GM10266 (cell line): ENCODE results near the gene DDI1.

Source experiments
- DNase-seq: peaks from one replicate; pipeline ENCODE4 v3.0.0; 2012; ENCODE audit errors: extremely low spot score
- TF ChIP-seq, protein P1 (sequence below): IDR thresholded peaks from 2 replicates; pipeline ENCODE4 v1.5.1; 2012; ENCODE audit warnings: mild to moderate bottlenecking, low read depth; ENCODE audit not compliant: control insufficient read depth, insufficient read depth; ENCODE audit errors: missing control alignments

The DDI1 gene

DNA sequence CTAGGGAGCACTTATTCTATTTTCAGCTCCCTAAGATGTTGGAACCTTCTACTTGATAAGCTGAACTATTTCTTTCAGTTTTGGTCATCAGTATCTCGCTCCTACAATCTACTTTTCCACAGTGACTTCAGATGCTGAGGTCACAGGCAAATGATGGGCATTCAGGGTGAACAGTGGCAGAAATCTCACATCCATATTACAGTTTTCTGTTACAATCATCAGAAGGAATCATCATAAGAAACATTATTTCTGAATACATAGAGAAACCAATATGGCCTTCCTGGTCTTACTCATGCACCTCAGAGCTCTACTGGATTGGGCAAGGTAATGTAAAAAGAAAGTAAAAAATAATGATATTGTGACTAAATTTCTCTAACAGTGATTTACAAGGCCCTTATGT is 39.4 kb upstream of the DDI1 start:
- no peak for DNase-seq
- TF ChIP-seq, protein P1, sequence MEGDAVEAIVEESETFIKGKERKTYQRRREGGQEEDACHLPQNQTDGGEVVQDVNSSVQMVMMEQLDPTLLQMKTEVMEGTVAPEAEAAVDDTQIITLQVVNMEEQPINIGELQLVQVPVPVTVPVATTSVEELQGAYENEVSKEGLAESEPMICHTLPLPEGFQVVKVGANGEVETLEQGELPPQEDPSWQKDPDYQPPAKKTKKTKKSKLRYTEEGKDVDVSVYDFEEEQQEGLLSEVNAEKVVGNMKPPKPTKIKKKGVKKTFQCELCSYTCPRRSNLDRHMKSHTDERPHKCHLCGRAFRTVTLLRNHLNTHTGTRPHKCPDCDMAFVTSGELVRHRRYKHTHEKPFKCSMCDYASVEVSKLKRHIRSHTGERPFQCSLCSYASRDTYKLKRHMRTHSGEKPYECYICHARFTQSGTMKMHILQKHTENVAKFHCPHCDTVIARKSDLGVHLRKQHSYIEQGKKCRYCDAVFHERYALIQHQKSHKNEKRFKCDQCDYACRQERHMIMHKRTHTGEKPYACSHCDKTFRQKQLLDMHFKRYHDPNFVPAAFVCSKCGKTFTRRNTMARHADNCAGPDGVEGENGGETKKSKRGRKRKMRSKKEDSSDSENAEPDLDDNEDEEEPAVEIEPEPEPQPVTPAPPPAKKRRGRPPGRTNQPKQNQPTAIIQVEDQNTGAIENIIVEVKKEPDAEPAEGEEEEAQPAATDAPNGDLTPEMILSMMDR, result no peak

DNA sequence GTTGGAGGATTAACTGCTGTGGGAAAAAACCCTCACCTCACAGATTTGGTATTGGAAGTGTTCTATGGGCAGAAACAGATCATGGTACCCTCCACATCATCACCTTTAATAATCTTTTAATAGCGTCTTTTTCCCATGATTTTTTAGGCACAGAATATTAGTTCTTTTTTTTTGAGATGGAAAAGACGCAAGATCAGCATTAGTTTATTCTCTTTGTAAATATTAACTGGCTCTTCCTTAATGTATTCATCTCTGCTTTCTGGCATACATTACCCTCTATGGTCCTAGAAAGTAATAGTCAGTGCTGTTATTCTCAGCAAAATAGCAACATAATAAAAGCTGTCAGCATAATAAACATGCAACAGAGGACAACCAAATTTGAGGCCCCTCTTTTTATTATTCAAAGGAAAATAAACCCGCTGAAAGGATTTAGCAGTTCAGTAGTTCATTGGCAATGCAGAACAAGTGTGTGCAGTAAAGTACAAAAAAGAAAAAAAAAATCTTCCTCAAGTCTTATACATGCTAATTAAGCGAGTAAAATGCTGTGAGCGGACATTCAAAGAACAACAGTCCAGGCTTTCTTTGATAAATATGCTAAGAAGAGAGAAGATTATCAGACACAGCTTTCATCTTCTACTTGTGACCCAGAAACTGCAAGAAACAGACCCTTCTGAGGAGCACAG is 37.5 kb upstream of the DDI1 start:
- TF ChIP-seq, protein P1, result no peak
- DNase-seq, result no peak

DNA sequence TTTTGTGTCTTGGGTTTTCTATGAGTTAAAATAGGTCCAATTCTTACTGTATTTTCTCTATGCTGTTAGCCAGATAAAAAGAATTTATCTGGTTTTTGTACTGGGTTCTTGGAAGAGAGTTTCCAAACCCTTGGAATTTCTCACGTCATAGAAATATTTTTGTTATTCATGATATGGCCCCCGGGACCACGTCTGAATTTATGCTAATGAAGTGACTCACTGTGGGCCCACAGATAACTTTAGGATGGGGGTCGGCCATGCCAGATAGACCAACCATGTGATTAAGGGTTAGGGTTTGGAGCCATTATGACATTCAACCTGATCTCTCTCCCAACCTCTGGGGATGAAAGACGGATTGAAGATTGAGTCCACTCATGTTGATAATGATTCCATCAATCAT is 35.6 kb upstream of the DDI1 start:
- DNase-seq, result no peak
- TF ChIP-seq, protein P1, result no peak

DNA sequence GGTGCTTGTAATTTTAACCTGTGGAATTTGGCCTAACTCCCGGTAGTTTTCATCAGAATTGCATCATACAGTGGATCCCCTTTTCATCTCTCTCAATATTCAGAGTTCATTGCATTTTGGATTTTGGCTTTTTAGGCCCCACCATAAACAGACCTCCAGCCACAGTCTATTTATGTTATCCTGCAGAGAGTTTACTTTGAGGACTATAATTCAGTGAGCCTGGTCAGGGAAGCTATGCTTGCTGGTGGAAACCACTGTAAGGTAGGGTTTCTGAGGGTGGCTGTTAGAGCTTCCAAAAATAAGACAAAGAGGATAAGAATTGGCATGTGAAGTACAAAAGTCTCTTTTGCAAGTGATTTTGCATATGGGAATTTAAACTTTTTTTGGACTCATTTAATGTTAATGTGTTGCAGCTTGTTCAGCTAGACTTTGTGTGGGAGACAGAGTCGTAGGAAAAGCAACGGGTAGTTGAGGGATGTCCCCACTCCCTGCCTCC is 34.8 kb upstream of the DDI1 start:
- TF ChIP-seq, protein P1, result no peak
- DNase-seq, result no peak

DNA sequence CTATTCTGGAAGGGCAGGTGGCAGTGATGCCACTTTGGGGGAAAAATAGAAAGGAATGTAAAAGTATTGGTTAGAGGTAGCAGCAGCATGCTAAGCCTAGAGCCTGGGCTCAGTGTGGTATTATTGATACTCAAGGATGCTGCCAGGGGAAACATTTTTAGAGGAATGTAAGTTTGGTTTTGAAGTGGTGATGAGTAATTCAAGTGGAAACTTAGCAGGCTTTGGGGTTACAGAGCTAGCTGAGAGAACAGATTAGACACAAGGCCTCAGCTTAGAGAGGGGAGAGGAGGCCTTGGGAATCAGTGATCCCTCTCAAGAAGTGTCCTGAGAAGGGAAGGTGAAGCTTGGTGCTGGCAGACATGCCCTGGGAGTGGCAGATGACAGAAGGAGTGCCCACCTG is 32.9 kb upstream of the DDI1 start:
- DNase-seq, result no peak
- TF ChIP-seq, protein P1, result no peak

DNA sequence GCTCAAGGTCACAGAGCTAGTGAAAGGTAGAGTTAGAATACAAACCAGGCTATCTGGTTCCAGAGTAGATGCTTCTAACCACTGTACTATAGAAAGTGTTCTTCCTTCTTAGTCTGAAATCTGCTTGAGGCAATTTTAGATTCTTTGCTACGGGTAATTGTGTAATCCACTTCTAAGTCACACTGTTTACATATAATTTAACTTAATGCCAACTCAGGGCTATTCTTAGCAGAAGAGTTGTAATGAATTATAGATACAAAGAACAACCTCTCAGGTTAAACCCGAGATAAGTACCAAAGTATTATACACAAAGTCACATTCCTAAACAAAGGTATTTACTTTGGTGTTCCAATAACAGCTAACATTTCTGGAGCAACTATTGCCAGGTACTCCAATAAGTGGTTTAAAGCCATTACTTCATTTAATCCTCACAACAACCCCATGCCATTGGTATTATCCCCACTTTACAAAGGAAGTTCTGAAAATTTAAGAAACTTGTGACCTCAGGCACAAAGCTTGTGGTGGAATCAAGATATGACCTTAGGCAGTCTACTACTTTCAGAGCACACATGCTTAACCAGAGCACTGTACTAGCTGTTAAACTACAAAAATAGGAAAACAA is 31.1 kb upstream of the DDI1 start:
- DNase-seq, result no peak
- TF ChIP-seq, protein P1, result no peak

DNA sequence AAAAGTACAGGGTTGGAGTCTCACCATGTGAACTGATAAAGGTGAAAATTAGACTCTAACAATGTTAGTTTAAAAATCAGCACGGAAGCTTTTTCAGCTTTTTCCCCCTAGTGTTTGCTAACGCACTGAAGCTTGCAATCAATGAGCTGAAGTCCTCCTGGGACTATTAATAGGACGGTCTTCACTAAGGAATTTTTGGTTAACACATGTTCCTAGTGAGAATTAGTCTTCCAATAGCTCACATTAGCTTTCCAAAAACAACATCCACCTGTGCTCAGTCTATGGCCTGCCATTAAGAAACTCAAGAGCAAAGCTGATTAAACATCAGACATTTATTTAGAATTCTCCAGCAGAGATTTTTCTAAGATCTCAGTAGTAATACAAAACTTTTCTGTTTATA is 26.7 kb upstream of the DDI1 start:
- TF ChIP-seq, protein P1, result no peak
- DNase-seq, result no peak
